HG02642 (cell line): ENCODE results near the gene ARID4B.
"Not testable (repeated sequence)": the region's sequence is repeated elsewhere in the genome, so short reads cannot be mapped to it uniquely, and the experiment has no call there.

Source experiments
- ATAC-seq: cut with Tn5 transposase; IDR thresholded peaks from one replicate; pipeline ENCODE4 v1.9.1; 2021; ENCODE audit warnings: mild to moderate bottlenecking; ENCODE audit not compliant: unreplicated experiment, poor library complexity

The ARID4B gene

DNA sequence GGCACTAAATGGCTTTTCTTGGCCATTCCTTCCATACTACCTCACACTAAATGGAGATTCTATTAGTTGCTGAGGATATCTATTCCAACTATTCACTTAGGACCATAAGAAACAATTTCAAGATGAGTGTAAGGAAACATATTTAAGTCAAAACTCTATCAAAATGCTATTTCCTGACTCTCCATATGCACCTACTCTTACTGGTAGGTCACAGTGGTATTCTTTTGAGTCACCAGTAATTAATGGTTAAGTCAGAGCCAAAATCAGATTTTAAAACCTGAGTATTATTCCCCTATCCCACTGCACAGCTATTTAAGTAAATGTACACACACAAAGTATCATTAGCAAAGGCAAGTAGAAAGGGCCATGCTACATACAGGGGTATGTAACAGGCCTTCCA lies 50.3 kb downstream of the ARID4B start:
- no peak for ATAC-seq

DNA sequence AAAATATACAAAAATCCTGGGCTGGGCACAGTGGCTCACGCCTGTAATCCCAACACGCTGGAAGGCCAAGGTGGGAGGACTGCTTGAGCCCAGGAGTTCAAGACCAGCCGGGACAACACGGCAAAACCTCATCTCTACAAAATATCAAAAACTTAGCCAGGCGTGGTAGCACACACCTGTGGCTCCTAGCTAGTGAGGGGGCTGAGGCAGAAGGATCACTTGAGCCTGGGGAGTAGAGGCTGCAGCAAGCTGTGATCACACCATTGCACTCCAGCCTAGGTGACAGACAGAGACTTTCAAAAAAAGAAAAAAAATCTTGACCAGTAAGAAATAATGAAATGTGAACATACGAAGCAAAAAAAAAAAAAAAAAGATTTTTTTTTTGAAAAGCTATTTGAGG lies 52.1 kb downstream of the ARID4B start:
- ATAC-seq, result no peak

DNA sequence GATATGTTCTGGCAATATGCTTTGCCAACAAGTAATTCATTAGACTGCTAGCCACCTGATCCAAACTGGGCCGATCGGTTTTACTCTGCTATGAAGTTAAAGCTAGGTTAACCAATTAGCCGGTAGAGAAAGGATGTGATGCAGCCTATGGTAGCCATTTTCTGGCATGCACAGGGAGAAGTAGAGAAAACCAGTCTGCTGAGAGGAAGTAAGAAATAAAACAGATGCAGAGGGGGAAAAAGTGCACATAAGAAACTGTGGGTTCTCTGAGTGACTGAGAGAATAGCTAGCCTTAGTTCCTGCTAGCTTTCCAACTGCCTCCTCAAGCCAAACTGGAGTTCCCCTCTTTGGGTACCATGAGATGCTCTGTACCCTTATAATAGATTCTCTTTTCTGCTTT lies 52.8 kb downstream of the ARID4B start:
- ATAC-seq, result peak; percentile 80

DNA sequence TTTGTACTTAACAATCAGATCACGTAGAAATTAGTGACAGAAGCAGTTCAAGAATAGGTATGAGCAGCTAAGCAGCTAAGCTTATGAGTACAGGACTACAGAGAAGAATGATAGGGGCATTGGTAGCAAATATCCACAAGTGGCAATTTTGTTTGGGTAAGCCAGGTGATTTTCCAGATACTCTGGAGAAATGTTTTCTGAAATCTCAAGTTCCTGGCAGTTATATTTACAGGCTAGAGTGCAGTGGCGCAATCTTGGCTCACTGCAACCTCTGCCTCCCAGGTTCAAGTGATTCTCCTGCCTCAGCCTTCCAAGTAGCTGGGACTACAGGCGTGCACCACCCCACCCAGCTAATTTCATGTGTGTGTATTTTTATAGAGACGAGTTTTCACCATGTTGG lies 55.1 kb downstream of the ARID4B start:
- no peak for ATAC-seq

DNA sequence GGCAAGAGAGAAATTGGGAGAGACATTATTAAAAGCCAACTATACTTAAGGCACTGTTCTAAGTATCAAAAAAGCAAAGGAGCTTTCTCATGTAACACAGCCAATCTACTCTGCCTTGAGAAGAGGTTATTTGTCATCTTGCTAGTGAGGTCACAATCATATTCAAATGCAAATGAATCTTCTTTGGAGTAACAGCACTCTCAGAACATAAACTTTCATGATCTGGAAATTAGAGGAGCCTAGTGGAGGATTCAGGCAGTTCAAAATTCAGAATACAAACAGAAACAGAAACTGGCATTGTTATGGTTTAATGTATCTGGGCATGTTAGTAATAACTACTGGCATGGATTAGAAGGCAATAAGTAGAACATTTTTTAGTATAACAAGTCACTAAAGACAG lies 57.4 kb downstream of the ARID4B start:
- ATAC-seq, result no peak

DNA sequence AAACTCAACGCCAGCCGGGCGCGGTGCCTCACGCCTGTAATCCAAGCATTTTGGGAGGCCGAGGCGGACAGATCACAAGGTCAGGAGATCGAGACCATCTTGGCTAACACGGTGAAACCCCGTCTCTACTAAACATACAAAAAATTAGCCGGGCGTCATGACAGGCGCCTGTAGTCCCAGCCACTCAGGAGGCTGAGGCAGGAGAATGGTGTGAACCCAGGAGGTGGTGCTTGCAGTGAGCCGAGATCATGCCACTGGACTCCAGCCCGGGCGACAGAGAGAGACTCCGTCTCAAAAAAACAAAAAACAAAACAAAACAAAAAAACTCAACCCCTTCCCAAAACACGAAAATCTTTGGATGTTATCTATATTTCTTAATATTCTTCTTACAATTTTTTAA lies 58.0 kb downstream of the ARID4B start:
- not testable (repeated sequence) for ATAC-seq

DNA sequence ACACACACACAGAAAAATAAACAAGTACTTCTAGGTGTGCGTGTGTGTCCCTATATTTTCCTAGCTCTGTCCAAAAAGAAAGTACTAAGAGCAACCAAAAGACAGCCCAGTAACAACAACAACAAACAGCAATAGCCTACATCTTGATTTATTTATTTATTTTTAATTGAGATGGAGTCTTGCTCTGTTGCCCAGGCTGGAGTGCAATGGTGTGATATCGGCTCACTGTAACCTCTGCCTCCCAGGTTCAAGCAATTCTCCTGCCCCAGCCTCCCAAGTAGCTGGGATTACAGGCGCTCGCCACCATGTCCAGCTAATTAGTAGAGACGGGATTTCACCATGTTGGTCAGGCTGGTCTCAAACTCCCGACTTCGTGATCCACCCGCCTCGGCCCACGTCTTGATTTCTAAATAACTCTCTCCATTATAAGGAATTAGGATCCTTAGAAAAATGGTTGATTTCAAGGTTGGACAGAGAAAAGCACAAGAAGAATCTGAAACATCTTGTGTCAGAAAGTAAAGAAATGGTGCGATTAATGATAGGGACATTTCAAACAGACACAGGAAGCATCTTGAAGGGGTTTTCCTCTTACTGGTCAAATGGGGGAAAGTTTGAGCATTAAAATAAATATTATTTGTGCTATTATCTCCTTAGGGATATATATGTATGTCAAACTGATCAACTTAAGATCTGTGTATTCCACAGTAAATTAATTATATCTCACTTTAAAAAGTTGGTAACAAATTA lies 59.4 kb downstream of the ARID4B start:
- ATAC-seq, result no peak

DNA sequence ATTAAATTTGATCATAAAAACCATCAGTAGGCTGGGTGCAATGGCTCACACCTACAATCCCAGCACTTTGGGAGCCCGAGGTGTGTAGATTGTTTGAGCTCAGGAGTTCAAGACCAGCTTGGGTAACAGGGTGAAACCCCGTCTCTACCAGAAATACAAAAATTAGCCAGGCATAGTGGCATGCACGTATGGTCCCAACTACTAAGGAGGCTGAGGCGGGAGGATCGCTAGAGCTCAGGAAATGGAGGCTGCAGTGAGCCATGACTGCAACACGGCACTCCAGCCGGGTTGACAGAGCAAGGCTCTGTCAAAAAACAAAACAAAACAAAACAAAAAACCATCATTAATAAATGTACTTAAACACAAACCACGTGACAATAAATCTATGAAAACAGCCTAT lies 61.0 kb downstream of the ARID4B start:
- ATAC-seq, result no peak

DNA sequence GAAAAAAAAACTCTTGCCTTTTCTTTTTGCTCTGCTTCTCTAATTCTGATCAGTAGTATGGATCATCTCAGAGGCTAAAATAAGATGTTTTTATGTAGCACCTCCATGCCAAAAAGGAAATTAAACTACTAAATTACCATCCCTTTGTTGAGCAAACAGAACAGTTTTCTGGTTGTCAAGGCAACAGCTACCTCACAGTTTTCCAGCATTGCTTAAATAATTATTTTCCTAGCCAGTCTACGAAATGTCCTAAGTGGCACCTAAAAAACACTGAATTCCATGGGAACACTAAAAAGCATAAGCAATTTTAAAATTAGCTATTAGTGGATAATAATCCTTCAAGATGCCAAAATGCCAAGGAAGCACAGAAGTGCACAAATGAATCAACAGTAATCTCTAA lies 61.7 kb downstream of the ARID4B start:
- no peak for ATAC-seq

DNA sequence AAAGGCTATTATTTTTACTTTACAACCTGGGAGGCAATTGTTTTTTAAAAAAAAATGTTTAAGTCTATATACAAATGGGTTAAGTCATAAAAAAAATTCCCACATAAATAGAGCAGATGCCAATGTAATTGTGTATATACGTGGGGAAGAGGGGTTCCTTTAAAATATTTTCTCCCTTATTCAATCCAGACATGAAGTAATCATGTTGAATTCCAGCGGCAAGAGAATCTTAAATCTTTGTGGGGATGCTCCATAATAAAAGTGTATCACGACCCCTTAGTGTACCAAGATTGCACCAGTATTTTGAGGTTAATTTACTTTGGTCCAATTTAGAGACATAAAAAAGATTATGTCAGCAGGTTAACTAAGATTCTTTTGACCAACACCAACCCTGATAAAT lies 62.1 kb downstream of the ARID4B start:
- no peak for ATAC-seq

DNA sequence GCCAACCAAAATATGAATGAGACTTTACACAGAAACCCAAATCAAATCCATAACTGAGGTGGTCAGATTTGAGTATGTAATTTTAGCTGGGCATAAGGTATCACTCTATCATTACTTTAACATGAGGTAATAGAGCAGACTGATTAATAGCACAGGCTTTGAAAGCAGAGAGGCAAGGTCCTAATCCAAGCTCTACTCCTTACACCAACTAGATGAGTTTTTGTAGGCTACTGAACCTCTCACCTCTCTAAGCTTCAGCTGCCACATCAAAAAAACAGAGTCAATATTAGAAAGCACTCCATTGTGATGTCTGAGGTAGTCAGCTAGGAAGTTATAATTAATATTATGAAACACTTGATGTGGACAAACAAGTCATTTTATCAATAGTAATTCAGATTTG lies 63.7 kb downstream of the ARID4B start:
- no peak for ATAC-seq

DNA sequence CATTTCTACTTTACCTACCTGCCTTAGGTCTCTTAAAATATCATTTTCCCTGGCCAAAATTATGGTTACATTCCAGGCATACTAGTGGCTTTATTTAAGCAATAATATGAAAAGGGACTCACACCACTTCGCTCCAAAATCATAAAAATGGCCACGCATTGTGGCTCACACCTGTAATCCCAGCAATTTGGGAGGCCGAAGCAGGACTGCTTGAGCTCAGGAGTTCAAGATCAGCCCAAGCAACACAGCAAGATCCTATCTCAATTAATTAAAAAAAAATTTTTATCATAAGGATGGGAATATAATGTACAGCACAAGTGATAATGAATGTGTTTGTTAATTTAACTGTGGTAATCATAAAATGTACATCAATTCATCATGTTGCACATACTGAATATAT lies 65.4 kb downstream of the ARID4B start:
- no peak for ATAC-seq

DNA sequence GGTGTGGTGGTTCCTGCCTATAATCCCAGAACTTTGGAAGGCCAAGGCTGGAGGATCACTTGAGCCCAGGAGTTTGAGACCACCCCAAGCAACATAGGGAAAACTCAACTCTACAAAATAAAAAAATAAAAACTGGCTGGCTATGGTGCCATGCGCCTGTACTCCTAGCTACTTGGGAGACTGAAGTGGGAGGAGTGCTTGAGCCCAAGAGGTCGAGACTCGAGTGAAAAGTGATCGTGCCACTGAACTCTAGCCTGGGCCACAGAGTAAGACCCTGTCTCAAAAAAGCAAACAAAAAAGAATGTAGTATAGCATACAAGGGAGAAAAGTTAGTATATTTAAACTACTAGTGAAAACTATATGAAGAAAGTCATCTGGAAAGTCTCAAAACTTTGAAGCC lies 66.7 kb downstream of the ARID4B start:
- no peak for ATAC-seq

DNA sequence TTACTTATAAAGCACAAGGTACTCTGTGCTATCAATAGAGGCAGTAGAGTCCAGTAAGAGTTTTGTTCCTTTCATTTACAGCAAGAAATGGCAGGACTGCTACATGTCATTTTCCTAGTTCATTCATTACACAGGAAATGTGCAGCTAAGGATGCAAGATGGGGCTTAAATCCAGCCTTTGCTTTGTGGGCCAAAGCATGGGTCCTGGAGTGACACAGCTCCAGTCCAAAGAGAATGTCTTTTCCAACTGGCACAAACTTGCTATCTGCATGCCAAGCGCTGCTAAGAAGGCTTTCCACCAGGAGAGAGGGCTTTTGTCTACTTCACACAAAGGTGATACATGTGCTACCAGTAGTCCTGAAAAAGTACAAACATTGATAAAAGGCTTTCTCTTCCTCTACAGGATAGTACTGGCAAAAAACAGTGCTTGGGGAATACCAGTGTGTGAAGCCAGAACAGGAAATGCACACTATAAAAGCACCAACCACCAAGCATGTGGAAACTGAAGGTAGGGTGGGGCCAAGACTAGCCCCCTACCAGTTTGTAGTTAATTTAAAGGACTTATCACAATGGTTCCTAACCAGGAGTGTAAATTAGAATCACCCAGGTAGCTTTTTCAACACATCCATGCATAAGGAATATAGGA lies 68.7 kb downstream of the ARID4B start:
- no peak for ATAC-seq

DNA sequence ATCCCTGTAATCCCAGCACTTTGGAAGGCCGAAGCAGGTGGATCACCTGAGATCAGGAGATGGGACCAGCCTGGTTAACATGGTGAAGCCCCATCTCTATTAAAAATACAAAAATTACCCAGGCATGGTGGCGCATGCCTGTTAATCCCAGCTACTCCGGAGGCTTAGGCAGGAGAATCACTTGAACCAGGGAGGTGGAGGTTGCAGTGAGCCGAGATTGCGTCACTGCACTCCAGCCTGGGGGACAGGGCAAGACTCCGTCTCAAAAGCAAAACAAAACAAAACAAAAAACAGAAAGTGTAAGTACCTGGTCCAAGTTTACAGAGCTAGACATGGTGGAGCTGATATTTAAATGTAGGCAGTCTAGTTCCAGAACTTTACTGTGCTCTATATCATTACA lies 69.9 kb downstream of the ARID4B start:
- ATAC-seq, result not testable (repeated sequence)

DNA sequence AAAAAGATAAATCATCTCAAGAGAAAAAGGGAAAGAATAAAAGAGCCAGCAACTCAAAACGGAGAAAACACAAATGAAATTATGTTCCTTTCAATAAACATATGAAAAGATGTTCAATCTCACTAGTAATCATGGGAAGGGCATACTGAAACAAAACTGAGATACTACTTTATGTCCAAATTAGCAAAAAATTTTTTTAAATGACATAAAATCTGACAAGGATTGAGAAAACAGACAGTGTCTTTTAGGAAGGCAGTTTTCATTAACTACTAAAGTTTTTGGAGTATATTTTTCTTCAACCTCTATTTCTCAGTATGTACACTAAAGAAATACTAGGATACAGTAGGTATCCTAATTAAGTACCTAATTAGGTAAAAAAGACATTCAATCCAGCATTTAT lies 73.3 kb downstream of the ARID4B start:
- ATAC-seq, result no peak

DNA sequence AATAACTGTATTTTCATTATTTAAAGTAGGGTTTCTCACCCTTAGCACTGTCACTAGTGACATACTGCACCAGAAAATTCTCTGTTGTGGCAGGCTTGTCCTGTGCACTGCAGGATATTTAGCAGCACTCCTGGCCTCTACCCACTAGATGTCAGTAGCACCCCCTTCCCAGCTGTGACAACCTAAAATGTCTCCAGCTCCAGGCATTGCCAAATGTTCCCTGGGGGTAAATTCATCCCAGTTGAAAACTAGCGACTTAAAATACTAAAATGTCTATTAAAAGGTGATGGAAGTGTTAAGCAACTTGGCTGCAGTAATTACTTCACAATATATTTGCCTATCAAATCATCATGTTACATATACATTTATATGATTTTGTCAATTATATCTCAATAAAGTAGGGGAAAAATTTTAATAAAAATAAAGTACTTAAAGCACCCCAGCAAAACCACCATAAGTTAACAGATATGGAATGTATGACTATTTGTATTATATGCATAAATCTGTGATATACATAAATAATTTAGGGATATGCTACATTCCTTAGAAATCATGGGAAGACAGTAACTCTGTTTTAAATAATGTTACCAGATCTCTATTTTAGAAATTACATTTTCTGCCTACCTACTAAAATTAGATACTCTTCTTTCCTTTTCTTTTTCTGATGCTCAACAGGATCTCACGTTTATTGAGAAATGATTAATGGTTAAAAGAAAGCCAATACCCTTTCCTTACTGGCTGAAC lies 74.6 kb downstream of the ARID4B start:
- peak; percentile 77 for ATAC-seq

DNA sequence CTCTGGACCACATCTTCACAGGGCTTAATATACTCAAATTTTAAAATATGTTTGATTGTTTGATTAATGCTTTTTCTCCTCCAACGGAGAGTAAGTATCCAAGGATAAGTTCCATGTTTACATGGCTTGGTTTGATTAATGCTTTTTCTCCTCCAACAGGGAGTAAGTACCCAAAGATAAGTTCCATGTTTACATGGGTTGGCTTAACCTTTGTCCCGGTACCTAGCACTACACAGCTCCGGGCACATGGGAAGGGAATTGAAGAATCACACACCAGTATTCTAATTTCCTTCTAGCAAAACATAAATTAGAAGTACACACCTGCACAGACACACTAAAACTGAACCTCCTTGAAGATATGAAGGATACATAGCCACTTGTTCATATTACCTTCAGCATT lies 77.5 kb downstream of the ARID4B start:
- ATAC-seq, result no peak

DNA sequence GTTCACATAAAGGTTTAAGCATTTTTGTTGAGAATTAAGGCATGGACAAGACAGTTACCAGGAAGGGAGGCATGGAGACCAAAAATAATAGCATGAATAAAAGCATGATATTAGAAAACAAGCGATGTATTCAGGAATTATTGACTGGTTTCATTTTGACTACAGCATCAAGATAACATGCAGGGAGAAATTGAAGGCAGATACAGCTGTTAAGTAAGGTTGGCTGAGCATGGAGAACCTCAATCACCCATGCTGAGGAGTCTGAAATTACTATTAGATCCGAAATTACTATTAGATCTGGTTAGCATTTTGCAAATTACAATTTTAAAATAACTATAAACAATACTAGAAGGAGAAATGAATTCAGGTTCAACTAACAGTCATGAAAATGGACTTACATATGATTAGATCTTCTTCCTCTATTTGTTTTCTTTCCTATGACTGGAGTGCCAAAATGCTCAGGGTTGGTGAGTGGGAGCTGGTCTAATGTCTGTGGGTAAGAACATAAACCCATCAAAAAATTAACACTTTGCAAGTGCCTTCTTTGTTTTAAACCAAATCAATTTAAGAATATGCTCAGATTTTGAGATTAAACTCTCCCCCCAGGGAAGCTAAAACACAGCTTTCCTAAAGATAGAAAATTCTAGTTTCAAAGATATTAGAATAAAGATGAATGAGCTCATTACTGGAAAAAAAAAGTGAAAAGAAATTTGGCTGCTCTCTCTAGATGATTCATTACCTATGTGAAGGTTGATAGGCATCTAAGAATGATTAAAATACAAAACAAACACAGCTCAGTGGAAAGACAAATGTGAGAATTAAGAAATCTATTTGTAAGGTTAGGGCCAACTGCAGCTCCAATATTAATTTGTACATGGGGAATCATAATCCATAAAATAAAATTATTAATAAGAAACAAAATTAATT lies 81.7 kb downstream of the ARID4B start:
- ATAC-seq, result no peak

DNA sequence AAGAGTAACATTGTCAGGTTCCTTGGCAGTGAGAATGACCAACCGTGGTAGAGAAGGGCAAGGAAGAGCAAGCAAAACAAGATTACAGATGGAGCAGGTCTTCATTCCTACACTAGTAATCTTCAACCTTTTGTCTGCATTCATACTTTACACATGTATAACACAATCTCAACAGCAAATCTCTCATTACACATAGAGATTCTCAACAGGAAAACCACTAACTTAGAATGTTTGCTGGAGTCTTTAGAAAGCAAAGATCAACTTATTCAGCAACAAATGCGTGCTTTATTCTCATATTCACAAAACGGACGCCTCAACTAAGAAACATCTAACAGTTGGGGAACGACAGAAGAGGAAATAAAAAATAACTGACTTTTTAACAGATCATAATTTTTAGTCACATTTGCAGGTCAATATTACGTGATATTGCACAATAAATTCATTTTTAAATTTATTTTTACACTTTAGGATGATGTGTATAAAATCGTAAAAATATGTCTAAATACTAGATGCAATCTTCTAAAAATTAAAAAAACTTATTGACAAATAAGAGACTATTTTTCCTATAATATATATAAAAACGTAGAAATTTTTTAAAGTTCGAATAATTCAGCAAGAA lies 82.9 kb downstream of the ARID4B start:
- no peak for ATAC-seq
